Measurements from ENCODE around the gene SCGB2B2.

DNA sequence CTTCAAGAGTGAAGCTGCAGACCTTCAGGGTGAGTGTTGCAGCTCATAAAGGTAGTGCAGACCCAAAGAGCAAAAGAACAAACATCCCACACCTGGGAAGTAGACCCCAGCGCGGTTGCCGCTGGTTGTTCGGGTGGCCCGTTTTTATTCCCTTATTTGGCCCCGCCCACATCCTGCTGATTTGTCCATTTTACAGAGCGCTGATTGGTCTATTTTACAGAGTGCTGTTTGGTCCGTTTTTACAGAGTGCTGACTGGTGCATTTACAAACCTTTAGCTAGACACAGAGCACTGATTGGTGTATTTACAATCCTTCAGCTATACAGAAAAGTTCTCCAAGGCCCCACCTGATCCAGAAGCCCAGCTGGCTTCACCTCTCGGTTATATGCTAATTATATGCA, 1.0 kb downstream of the SCGB2B2 start:
- TF ChIP-seq, protein P1, sequence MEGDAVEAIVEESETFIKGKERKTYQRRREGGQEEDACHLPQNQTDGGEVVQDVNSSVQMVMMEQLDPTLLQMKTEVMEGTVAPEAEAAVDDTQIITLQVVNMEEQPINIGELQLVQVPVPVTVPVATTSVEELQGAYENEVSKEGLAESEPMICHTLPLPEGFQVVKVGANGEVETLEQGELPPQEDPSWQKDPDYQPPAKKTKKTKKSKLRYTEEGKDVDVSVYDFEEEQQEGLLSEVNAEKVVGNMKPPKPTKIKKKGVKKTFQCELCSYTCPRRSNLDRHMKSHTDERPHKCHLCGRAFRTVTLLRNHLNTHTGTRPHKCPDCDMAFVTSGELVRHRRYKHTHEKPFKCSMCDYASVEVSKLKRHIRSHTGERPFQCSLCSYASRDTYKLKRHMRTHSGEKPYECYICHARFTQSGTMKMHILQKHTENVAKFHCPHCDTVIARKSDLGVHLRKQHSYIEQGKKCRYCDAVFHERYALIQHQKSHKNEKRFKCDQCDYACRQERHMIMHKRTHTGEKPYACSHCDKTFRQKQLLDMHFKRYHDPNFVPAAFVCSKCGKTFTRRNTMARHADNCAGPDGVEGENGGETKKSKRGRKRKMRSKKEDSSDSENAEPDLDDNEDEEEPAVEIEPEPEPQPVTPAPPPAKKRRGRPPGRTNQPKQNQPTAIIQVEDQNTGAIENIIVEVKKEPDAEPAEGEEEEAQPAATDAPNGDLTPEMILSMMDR (optimal IDR thresholded peaks at IDR 0.05 in 1 of 3, IDR thresholded peaks at IDR 0.05 in 1 of 3, conservative IDR thresholded peaks at IDR 0.05 in 1 of 3; ENCODE audit: extremely low read depth in 1 of 3, insufficient read depth in 2 of 3, low read length in 3 of 3) = no peak
- TF ChIP-seq EZH2 (IDR thresholded peaks at IDR 0.05; ENCODE audit: low read length) = no peak

Measured in keratinocyte (primary cell).